ENCODE data around the gene SLC22A23. TPM values are rescaled to one million over a fixed set of nuclear protein-coding genes. Genes with fewer than 3 reads are reported as not detected.

The SLC22A23 gene
- total RNA-seq, 2 experiments from 2014 or later, result 13.4 to 13.6 TPM

GRCh38 chr6:3466488-3467219 lies 9.8 kb upstream of the SLC22A23 start:
- ChIA-PET CTCF (interaction anchor here (0.8 kb wide), 1 partner anchor 56 kb away, joined by 3 read pairs; no protein-coding TSS in a partner anchor), POLR2A (interaction anchor here (1.3 kb wide), 1 partner anchor 187 kb away, joined by 3 read pairs; no protein-coding TSS in a partner anchor)
- no peak overlapping the region for H3K27ac Mint-ChIP-seq
- H3K4me1 ChIP-seq (ENCODE audit: insufficient read depth, low read length), result no peaks in the 10 kb centered on the region
- intact Hi-C loops (cut with DNase I, micrococcal nuclease), result loop anchor here in 1 of 2 experiments (10.0 kb wide), 1 partner anchor 1308 kb away; the partner anchor contains the start of gene CDYL
- H3K27me3 ChIP-seq (ENCODE audit: control insufficient read depth in 1 of 2, insufficient read depth in 2 of 2, low read length in 2 of 2), result peaks cover 0 to 2% of the 10 kb centered on the region in 2 experiments
- H3K4me1 Mint-ChIP-seq (ENCODE audit: low read depth), result no peaks in the 10 kb centered on the region
- H3K36me3 Mint-ChIP-seq (ENCODE audit: low read depth), result no peaks in the 10 kb centered on the region
- no peak overlapping the region for H3K27ac ChIP-seq (ENCODE audit: low read depth in 1 of 2, low read length in 2 of 2)
- H3K36me3 ChIP-seq (ENCODE audit: insufficient read depth, low read length), result no peaks in the 10 kb centered on the region
- DNase-seq (no peak), ATAC-seq (ENCODE audit: poor library complexity) (no peak)
- H3K4me3 Mint-ChIP-seq, result no peak overlapping the region
- H3K9me3 ChIP-seq (ENCODE audit: control insufficient read depth in 1 of 2, insufficient read depth in 1 of 2, low read length in 2 of 2), result no peaks in the 10 kb centered on the region
- no peaks in the 10 kb centered on the region for H3K9me3 Mint-ChIP-seq
- H3K27me3 Mint-ChIP-seq, result peaks cover 7% of the 10 kb centered on the region
- TF ChIP-seq CTCF (IDR thresholded peaks at IDR 0.05), result no peak
- no peak overlapping the region for H3K4me3 ChIP-seq (ENCODE audit: low read length)

- peaks cover 0 to 8% of the 10 kb centered on the region in 2 experiments for H3K27me3 ChIP-seq (ENCODE audit: control insufficient read depth in 1 of 2, insufficient read depth in 2 of 2, low read length in 2 of 2)
- CTCF ChIA-PET, result interaction anchor here (0.9 to 1.6 kb wide), 2 partner anchors 49 to 169 kb away, joined by 3 to 4 read pairs; no protein-coding TSS in a partner anchor
- intact Hi-C loops (cut with DNase I, micrococcal nuclease), result loop anchor here in 1 of 2 experiments (10.0 kb wide), 1 partner anchor 1315 kb away; the partner anchor contains the start of gene CDYL
- no peak for DNase-seq
- no peak overlapping the region for H3K4me3 ChIP-seq (ENCODE audit: low read length)
- Mint-ChIP-seq H3K9me3 (no peaks in the 10 kb centered on the region), H3K27me3 (peaks cover 22% of the 10 kb centered on the region), H3K36me3 (ENCODE audit: low read depth) (peaks cover 5% of the 10 kb centered on the region), H3K4me3 (no peak overlapping the region), H3K27ac (no peak overlapping the region), H3K4me1 (ENCODE audit: low read depth) (peaks cover 7% of the 10 kb centered on the region)
- POLR2A ChIA-PET, result no interaction called here
- TF ChIP-seq CTCF (IDR thresholded peaks at IDR 0.05), result no peak
- no peak overlapping the region for H3K27ac ChIP-seq (ENCODE audit: low read depth in 1 of 2, low read length in 2 of 2)
- peaks cover 18% of the 10 kb centered on the region for H3K4me1 ChIP-seq (ENCODE audit: insufficient read depth, low read length)
- no peak for ATAC-seq (ENCODE audit: poor library complexity)
- peaks cover 0 to 7% of the 10 kb centered on the region in 2 experiments for H3K9me3 ChIP-seq (ENCODE audit: control insufficient read depth in 1 of 2, insufficient read depth in 1 of 2, low read length in 2 of 2)
- no peaks in the 10 kb centered on the region for H3K36me3 ChIP-seq (ENCODE audit: insufficient read depth, low read length)
Observed at GRCh38 chr6:3460253-3460652, 3.4 kb upstream of the SLC22A23 start.

- H3K27ac Mint-ChIP-seq, result no peak overlapping the region
- H3K4me3 Mint-ChIP-seq, result peak overlapping the region; percentile 62
- intact Hi-C loops (cut with DNase I, micrococcal nuclease), result loop anchor here in 1 of 2 experiments (5.0 to 10.0 kb wide), 4 partner anchors 273 to 694 kb away; partner anchors contain the start of genes ECI2 and WRNIP1
- H3K27me3 Mint-ChIP-seq, result peaks cover 22% of the 10 kb centered on the region
- H3K4me1 Mint-ChIP-seq (ENCODE audit: low read depth), result peaks cover 7% of the 10 kb centered on the region
- H3K9me3 Mint-ChIP-seq, result no peaks in the 10 kb centered on the region
- ChIA-PET POLR2A (no interaction called here), CTCF (no interaction called here)
- no peak for TF ChIP-seq CTCF (IDR thresholded peaks at IDR 0.05)
- no peak for DNase-seq
- peaks cover 0 to 7% of the 10 kb centered on the region in 2 experiments for H3K9me3 ChIP-seq (ENCODE audit: control insufficient read depth in 1 of 2, insufficient read depth in 1 of 2, low read length in 2 of 2)
- peaks cover 32% of the 10 kb centered on the region for H3K4me1 ChIP-seq (ENCODE audit: insufficient read depth, low read length)
- H3K4me3 ChIP-seq (ENCODE audit: low read length), result no peak overlapping the region
- peaks cover 0 to 13% of the 10 kb centered on the region in 2 experiments for H3K27me3 ChIP-seq (ENCODE audit: control insufficient read depth in 1 of 2, insufficient read depth in 2 of 2, low read length in 2 of 2)
- no peak overlapping the region for H3K27ac ChIP-seq (ENCODE audit: low read depth in 1 of 2, low read length in 2 of 2)
- ATAC-seq (ENCODE audit: poor library complexity), result no peak
- H3K36me3 Mint-ChIP-seq (ENCODE audit: low read depth), result peaks cover 5% of the 10 kb centered on the region
- no peaks in the 10 kb centered on the region for H3K36me3 ChIP-seq (ENCODE audit: insufficient read depth, low read length)
Observed at GRCh38 chr6:3458706-3459421, 2.0 kb upstream of the SLC22A23 start.
